Stimulated activated naive B cell treated with anti-CD40 and anti-IgM and Interleukin-4, amounts not matched to agents 10 μg/mL and 1 μg/mL and 100 μg/mL, for 72 hours (primary cell): Measurements from ENCODE around the gene G6PD.

ENCODE experiments used
- ATAC-seq, 2 donors: fragments of 150-1000 bp; cut with Tn5 transposase; replicated peaks; 2 replicates each; pipeline ENCODE4 v1.10.0; 2021; ENCODE audit warnings: moderate library complexity in 1 of 2
- DNase-seq: peaks from one replicate; pipeline ENCODE4 v3.0.0; 2021
- H3K27ac Mint-ChIP-seq: one replicate; pipeline ENCODE4 v1.8.0; 2022; ENCODE audit warnings: mild to moderate bottlenecking, mixed read lengths
- H3K27me3 Mint-ChIP-seq, 2 donors: one replicate each; pipeline ENCODE4 v1.8.0; 2022; ENCODE audit warnings: mixed read lengths in 2 of 2
- H3K36me3 Mint-ChIP-seq, 2 donors: one replicate each; pipeline ENCODE4 v1.8.0; 2022; ENCODE audit warnings: mixed read lengths in 2 of 2, mild to moderate bottlenecking in 1 of 2
- H3K4me1 Mint-ChIP-seq, 2 donors: one replicate each; pipeline ENCODE4 v1.8.0; 2022; ENCODE audit warnings: mixed read lengths in 2 of 2, mild to moderate bottlenecking in 1 of 2
- H3K4me3 Mint-ChIP-seq, 2 donors: one replicate each; pipeline ENCODE4 v1.8.0; 2022; ENCODE audit warnings: mild to moderate bottlenecking in 2 of 2, mixed read lengths in 2 of 2, moderate library complexity in 1 of 2
- H3K9me3 Mint-ChIP-seq, 2 donors: one replicate each; pipeline ENCODE4 v1.8.0; 2022; ENCODE audit warnings: mixed read lengths in 2 of 2, mild to moderate bottlenecking in 1 of 2

Gene G6PD

DNA sequence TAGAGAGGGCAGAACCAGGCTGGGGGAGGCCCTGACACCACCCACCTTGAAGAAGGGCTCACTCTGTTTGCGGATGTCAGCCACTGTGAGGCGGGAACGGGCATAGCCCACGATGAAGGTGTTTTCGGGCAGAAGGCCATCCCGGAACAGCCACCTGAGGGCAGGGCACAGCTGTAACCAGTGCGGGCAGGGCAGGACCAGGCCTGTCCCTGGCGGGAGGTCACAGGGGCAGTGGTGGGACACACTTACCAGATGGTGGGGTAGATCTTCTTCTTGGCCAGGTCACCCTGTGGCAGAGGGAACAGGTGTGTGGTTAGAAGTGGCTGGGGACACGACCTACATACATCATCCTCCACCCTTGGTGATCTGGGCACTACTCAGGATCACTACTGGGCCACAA lies 10.8 kb downstream of the G6PD start:
- peaks cover 19 to 28% of the 10 kb centered on the region in 2 donors for H3K36me3 Mint-ChIP-seq
- H3K27ac Mint-ChIP-seq = no peak overlapping the region
- ATAC-seq (no peak), DNase-seq (no peak)
- H3K4me3 Mint-ChIP-seq = no peak overlapping the region
- no peaks in the 10 kb centered on the region for H3K9me3 Mint-ChIP-seq
- H3K4me1 Mint-ChIP-seq = peaks cover 16 to 20% of the 10 kb centered on the region in 2 donors
- no peaks in the 10 kb centered on the region for H3K27me3 Mint-ChIP-seq

DNA sequence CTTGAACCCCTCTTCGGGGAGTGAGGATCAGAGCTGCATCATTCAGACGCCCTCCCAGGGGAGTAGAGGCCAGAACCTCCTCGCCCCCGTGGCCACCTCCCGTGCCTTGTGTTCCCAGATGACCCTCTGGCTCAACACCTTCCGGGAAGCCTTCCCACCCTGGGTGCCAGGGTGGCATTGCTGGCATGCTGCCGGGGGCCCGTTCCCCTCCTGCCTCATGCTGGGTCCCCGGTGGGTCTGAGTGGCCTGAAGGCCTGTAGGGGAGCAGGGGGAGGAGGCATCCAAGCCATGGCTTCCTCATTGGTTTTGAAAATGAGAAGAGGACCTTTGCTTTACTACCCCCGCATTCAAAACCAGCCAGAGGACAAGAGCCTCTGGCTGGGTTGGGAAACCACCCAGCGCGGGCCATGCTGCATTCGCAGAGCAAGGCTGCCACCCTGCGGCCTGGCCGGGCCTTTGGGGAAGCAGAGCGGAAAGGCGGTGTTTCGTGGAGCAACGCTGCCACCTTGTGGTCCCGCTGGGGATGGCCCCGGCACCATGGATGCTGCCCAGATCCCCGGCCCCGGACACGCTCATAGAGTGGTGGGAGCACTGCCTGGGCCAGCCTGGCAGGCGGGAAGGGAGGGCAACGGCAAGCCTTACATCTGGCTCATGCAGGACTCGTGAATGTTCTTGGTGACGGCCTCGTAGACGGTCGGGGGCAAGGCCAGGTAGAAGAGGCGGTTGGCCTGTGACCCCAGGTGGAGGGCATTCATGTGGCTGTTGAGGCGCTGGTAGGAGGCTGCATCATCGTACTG lies 11.9 kb downstream of the G6PD start:
- H3K27ac Mint-ChIP-seq = peak overlapping the region; percentile 76

DNA sequence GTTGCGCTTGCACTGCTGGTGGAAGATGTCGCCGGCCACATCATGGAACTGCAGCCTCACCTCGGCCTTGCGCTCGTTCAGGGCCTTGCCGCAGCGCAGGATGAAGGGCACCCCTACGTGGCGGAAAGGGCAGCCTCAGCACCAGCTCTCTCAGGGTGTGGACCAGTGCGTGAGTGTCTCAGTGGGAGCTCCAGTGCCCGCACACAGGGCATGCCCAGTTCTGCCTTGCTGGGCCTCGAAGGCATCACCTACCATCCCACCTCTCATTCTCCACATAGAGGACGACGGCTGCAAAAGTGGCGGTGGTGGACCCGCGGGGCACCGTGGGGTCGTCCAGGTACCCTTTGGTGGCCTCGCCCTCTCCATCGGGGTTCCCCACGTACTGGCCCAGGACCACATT lies 14.0 kb downstream of the G6PD start:
- Mint-ChIP-seq H3K27me3 (no peaks in the 10 kb centered on the region), H3K4me1 (peaks cover 7 to 10% of the 10 kb centered on the region in 2 donors), H3K9me3 (no peaks in the 10 kb centered on the region), H3K36me3 (peaks cover 23% of the 10 kb centered on the region in 2 donors), H3K27ac (no peak overlapping the region), H3K4me3 (no peak overlapping the region)
- no peak for DNase-seq
- no peak for ATAC-seq

More for the DNA sequence above, 11.9 kb downstream of the G6PD start:
- H3K27me3 Mint-ChIP-seq = no peaks in the 10 kb centered on the region
- DNase-seq = peak; percentile 90
- H3K4me1 Mint-ChIP-seq = peaks cover 13 to 16% of the 10 kb centered on the region in 2 donors
- H3K4me3 Mint-ChIP-seq = peak overlapping the region; percentile 65 to 66
- peaks cover 24 to 32% of the 10 kb centered on the region in 2 donors for H3K36me3 Mint-ChIP-seq
- peak; percentile 98 for ATAC-seq
- H3K9me3 Mint-ChIP-seq = no peaks in the 10 kb centered on the region

DNA sequence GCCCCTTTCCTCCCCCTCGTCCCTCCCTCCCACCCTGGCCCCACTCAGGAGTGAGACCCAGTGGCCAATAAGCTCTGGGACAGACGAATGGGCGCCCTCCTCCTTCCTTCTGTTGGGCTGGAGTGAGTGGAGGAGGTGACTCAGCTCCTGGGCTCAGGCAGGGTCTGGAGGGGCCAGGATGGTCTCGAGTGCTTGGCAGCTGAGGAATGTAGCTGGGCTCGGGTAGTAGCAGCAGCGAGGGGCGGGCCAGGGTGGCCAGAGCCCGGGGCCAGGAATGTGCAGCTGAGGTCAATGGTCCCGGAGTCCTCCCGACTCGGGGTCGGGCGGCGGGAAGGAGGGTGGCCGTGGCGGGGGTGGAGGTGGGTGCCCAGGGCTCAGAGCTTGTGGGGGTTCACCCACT lies 15.0 kb downstream of the G6PD start:
- DNase-seq = no peak
- ATAC-seq = no peak
- Mint-ChIP-seq H3K4me1 (peaks cover 13 to 19% of the 10 kb centered on the region in 2 donors), H3K4me3 (no peak overlapping the region), H3K27ac (no peak overlapping the region), H3K9me3 (no peaks in the 10 kb centered on the region), H3K36me3 (peaks cover 23% of the 10 kb centered on the region in 2 donors), H3K27me3 (no peaks in the 10 kb centered on the region)

DNA sequence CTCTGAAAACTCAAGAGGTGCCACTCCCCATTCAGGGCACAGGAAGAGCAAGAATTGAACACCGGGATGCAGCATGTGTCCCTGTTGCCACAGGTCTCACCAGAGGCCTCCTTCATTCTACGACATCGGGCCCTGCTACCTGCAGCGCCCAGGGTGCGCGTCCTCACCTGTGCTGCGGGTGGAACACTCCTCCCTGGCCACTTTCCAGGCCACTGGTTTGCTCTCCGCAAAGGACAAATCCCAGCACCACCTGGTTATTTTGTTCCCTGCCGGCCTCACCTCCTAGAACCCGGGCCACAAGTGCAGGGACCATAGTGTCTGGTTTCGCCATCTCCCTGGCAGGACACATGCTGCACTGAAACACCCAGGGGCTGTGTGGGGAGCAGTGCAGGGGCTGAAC lies 16.4 kb downstream of the G6PD start:
- no peaks in the 10 kb centered on the region for H3K9me3 Mint-ChIP-seq
- peaks cover 12 to 19% of the 10 kb centered on the region in 2 donors for H3K4me1 Mint-ChIP-seq
- peaks cover 20 to 23% of the 10 kb centered on the region in 2 donors for H3K36me3 Mint-ChIP-seq
- H3K27me3 Mint-ChIP-seq = no peaks in the 10 kb centered on the region
- H3K4me3 Mint-ChIP-seq = no peak overlapping the region
- no peak for DNase-seq
- peak overlapping the region; percentile 60 for H3K27ac Mint-ChIP-seq
- ATAC-seq = no peak

DNA sequence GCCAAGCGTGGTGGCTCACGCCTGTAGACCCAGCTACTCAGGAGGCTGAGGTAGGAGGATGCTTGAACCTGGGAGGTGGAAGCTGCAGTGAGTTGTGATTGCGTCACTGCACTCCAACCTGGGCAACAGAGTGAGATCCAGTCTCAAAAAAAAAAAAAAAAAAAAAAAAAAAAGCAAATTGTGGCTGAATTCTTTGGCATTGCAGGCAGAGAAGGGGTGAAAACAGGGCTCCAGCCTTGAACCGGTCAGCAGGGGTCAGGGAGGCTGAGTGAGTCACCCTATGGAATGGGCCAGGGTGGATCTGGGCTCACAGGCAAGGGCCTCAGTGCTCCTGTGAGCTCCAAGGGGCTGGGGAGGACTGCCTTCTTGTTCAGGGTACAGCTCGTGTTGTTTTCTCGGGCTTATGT lies 17.4 kb downstream of the G6PD start:
- no peak overlapping the region for H3K27ac Mint-ChIP-seq
- no peak overlapping the region for H3K4me3 Mint-ChIP-seq
- peaks cover 15 to 17% of the 10 kb centered on the region in 2 donors for H3K36me3 Mint-ChIP-seq
- no peak for ATAC-seq
- no peak for DNase-seq
- no peaks in the 10 kb centered on the region for H3K27me3 Mint-ChIP-seq
- H3K9me3 Mint-ChIP-seq = no peaks in the 10 kb centered on the region
- H3K4me1 Mint-ChIP-seq = peaks cover 6 to 10% of the 10 kb centered on the region in 2 donors

DNA sequence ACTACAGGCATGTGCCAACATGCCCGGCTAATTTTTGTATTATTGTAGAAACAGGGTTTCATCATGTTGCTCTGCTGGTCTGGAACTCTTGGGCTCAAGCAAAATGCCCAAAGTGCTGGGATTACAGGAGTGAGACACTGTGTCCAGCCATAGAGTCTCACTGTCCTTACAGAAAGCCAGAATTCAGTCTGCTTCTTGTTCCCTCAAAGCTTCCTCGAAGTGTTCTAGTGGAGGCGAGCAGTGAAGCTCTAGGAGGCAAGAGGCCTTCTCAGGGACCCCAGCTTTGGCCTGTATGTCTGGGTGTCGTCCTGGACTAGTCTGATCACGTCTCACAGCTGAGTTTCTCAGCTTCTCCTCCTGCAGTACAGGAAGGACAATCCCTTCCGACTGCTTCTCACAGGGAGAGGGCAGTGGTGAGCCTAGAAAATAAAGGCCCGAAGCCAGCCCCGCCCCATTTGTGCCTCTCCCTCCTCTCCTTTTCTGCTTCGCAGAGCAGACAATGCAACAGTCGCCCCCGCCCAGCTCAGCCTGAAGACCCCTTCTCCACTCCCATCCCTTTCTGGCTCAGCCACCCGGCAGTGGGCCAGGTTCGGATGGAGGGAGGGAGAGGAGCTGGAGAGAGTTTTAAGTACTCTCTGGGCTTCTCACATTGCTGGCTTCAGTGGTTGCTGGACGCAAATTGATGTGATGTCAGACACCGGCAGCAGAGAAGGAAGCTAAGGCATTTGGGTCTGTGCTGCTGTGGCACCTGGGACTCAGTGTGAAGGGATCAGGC lies 19.6 kb downstream of the G6PD start:
- Mint-ChIP-seq H3K9me3 (no peaks in the 10 kb centered on the region), H3K4me3 (peak overlapping the region; percentile 67 to 75), H3K36me3 (peaks cover 12 to 14% of the 10 kb centered on the region in 2 donors), H3K4me1 (peaks cover 6 to 10% of the 10 kb centered on the region in 2 donors), H3K27ac (peak overlapping the region; percentile 75), H3K27me3 (no peaks in the 10 kb centered on the region)
- no peak for DNase-seq
- ATAC-seq = peak; percentile 86 to 92

DNA sequence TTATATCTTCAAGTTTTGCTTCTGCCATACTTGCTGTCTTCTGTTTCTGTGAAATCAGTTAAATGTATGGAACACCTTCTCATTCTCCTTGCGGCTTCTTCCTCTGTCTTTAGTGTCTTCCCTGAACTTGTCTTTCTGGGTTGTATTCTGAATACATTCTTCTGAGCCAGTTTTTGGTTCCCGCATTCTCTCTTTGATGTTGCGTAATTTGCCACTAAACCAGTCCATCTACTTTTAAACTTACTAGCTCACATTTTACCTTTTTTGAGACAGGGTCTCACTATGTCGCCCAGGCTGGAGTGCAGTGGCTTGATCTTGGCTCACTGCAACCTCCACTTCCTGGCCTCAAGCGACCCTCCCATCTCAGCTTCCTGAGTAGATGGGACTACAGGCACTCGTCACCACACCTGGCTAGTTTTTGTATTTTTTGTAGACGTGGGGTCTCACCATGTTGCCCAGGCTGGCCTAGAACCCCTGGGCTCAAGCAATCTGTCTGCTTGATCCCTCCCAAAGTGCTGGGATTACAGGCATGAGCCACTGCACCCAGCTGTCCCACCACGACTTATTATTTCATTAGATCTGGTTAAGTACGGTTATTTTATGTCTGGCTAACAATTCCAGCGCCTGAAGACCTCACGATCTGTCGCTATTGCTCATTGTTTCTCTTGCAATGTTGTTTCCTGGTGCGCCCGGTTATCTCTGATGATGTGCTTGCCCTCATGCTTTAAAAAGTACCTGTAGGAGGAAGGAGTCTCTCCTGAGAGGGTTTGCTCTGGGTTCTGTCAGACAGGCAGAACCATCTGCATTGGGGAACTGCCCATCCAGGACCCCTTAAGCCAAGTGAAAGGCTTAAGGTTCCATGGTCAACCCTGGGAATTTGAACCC lies 20.8 kb downstream of the G6PD start:
- Mint-ChIP-seq H3K9me3 (no peaks in the 10 kb centered on the region), H3K27ac (peak overlapping the region; percentile 56), H3K27me3 (no peaks in the 10 kb centered on the region), H3K4me3 (no peak overlapping the region), H3K4me1 (peaks cover 6 to 10% of the 10 kb centered on the region in 2 donors), H3K36me3 (peaks cover 6 to 9% of the 10 kb centered on the region in 2 donors)
- DNase-seq (no peak), ATAC-seq (no peak)

DNA sequence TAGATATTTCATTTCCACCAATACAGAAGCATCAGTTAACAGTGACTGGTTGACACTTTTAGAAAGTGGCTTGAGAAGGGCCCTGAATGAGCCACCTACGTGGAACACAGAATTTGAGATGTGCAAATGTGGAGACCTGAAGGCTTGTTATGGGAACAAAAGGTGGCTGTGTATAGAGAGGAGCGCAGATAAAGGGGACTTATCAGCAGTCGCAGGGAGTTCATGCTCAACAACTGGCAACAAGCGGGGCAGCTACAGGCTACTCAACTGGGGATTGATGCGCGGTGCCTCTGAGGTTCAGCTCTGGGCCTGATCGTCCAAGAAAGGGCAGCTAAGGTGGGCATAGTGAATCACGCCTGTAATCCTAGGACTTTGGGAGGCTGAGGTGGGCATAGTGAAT lies 27.3 kb downstream of the G6PD start:
- ATAC-seq (no peak), DNase-seq (no peak)
- Mint-ChIP-seq H3K4me1 (peaks cover 4 to 7% of the 10 kb centered on the region in 2 donors), H3K36me3 (peaks cover 0 to 5% of the 10 kb centered on the region in 2 donors), H3K4me3 (no peak overlapping the region), H3K27me3 (no peaks in the 10 kb centered on the region), H3K9me3 (no peaks in the 10 kb centered on the region), H3K27ac (no peak overlapping the region)

DNA sequence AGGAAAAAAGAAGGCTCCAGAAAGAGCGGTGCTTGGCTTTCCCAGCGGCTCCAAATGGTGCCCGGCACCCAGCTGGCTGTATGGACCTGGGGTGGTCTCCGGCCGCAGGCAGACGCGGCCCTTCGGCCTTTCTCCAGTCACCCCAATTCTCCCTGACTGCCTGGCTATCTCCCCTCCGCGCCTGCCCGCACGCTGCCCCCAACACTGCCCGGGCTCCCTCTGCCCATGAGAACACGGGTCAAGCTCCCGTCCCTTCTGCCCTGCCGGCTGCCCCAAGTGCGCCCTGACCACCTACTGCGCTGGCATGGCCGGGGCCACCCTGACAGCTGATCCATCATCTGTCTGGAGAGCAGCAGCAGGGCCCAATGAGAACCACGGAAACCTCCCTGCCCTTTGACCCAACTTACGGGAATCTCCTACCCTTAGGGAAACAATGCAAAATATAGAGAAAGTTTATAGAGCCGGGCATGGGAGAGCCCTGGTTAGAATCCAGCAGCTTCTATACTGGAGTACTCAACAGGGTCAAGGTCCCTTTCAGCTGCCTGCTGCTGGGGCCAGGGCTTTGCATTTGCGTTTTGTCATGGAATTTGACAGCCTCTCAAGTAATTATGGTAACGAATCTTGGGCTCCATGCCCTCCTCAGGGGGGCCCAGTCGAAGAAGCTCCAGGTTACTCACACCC lies 29.4 kb downstream of the G6PD start:
- Mint-ChIP-seq H3K27ac (no peak overlapping the region), H3K36me3 (peaks cover 2 to 12% of the 10 kb centered on the region in 2 donors), H3K9me3 (no peaks in the 10 kb centered on the region), H3K4me1 (peaks cover 11 to 16% of the 10 kb centered on the region in 2 donors), H3K27me3 (no peaks in the 10 kb centered on the region), H3K4me3 (peak overlapping the region in 1 of 2 donors; percentile 54)
- no peak for ATAC-seq
- no peak for DNase-seq

DNA sequence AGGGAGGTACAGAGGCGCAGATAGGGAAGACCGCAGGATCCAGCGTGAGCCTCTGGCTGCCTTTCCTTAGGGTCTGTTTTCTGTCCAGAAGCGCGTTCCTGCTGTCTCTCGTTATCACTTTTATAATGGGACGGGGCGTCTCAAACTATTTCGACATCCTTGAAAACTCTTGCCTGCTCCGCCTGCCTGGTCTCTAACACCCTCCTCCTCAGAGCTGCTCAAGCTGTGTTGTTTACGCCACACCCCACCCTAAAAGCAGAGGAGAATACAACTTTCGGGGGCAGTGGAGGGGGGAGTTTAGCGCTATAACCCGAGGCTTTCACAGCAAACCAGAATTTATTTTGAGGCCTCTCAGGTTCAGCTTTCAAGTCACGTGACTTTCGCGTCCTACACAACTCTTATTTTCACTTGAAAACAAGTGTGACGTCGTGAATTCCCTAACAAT lies 30.0 kb downstream of the G6PD start:
- H3K36me3 Mint-ChIP-seq = peaks cover 2 to 12% of the 10 kb centered on the region in 2 donors
- peak overlapping the region; percentile 88 for H3K27ac Mint-ChIP-seq
- no peaks in the 10 kb centered on the region for H3K27me3 Mint-ChIP-seq
- H3K4me1 Mint-ChIP-seq = peaks cover 11 to 17% of the 10 kb centered on the region in 2 donors
- ATAC-seq (peak in 1 of 2 donors; percentile 6), DNase-seq (no peak)
- peak overlapping the region; percentile 83 to 95 for H3K4me3 Mint-ChIP-seq
- no peaks in the 10 kb centered on the region for H3K9me3 Mint-ChIP-seq

DNA sequence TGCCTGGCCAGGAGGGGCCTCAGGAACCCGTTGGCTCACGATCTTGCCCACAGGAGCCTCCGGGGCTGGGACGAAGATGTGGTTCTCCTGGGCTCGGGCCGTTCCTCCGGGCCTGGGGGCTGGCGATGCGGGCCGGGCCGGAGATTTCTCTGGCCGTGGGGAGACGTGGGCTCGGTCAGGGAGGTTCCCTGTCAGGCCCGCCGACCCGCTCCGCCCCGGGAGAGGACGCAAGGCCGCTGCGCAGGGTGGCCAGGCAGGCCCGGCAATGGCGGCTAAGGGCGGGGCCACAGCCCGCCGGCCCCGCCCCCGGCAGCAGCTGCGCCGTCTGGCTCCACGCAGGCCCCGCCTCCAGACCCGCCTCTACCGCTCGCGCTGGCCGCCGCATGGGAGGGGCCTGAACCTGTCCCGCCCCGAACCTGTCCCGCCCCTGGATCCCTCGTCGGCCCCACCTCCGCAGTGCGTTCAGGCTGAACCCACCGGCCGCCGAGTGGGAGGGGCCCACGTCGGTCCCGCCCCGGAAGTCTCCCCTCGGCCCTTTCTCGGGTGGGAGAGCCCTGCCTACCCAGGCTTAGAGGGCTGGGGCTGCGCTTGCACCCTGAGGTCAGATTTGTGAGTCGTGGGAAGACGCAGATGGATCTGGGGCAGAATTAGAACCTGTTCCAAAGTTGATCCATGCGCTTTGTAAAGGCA lies 30.5 kb downstream of the G6PD start, which contains the start of gene FAM3A:
TSS of gene FAM3A (minus strand) at position 267 of the 690 bp plus-strand sequence. CDS start 460 bp downstream, outside the sequence.
- Mint-ChIP-seq H3K27ac (peak within 1 kb of the TSS; percentile 94), H3K36me3 (peaks cover 4 to 13% of the 10 kb centered on the region in 2 donors), H3K4me1 (peaks cover 11 to 22% of the 10 kb centered on the region in 2 donors), H3K9me3 (no peaks in the 10 kb centered on the region), H3K4me3 (peak within 1 kb of the TSS; percentile 87 to 95), H3K27me3 (no peaks in the 10 kb centered on the region)
- DNase-seq = peak; percentile 83
- ATAC-seq = peak; percentile 90 to 95
